ENCODE measurements around the gene REV3L. TPM values are rescaled to one million over a fixed set of nuclear protein-coding genes. Genes with fewer than 3 reads are reported as not detected.
A peak's percentile ranks its signal among the peaks of the same experiment; 100 is the strongest.

REV3L gene
- total and polyA plus RNA-seq, 2 of the 13 experiments (the other 11 are each of a cell fraction or from before 2014, with no cell fraction given) = 12.8 to 31.3 TPM

GRCh38 chr6:111482959-111483735 lies at the start of gene REV3L (continued):
- TF ChIP-seq ZNF646 (CRISPR knock-in tag; IDR thresholded peaks at IDR 0.05) (no peak), KAT2B (IDR thresholded peaks at IDR 0.05; ENCODE audit: borderline replicate concordance, low read depth, low read length) (no peak), ZNF713 (CRISPR knock-in tag; IDR thresholded peaks at IDR 0.05) (peak; percentile 49; the same call in 1 of the 2 replicates), MIER2 (CRISPR knock-in tag; IDR thresholded peaks at IDR 0.05) (peak; percentile 9; the same call in 1 of the 2 replicates), ZNF678 (CRISPR knock-in tag; IDR thresholded peaks at IDR 0.05) (no peak), SAP130 (CRISPR knock-in tag; IDR thresholded peaks at IDR 0.05; ENCODE audit: low read depth) (peak; percentile 51), DNMT1 (CRISPR knock-in tag; IDR thresholded peaks at IDR 0.05) (0 out of 2 replicates have a peak, but pooled peaks have one; percentile 27), JUND (CRISPR knock-in tag; IDR thresholded peaks at IDR 0.05) (peak; percentile 30; the same call in 1 of the 2 replicates), ZNF780A (CRISPR knock-in tag; IDR thresholded peaks at IDR 0.05) (peak; percentile 85; the same call in 1 of the 2 replicates), ERF (CRISPR knock-in tag; IDR thresholded peaks at IDR 0.05) (peak; percentile 56), ZNF430 (CRISPR knock-in tag; IDR thresholded peaks at IDR 0.05) (0 out of 2 replicates have a peak, but pooled peaks have one; percentile 17), ZFP37 (CRISPR knock-in tag; IDR thresholded peaks at IDR 0.05; ENCODE audit: borderline replicate concordance) (no peak), ZNF350 (CRISPR knock-in tag; IDR thresholded peaks at IDR 0.05; ENCODE audit: borderline replicate concordance, low read depth) (no peak; the same call in 1 of the 2 replicates), ARID5B (CRISPR knock-in tag; IDR thresholded peaks at IDR 0.05) (no peak; the same call in 1 of the 2 replicates), EP300 (IDR thresholded peaks at IDR 0.05; ENCODE audit: low read depth in 2 of 2, low read length in 2 of 2) (peak; percentile 65 to 72; a peak in 3 of 4 replicates), EP300 (CRISPR knock-in tag; IDR thresholded peaks at IDR 0.05; ENCODE audit: borderline replicate concordance) (peak; percentile 61; the same call in 1 of the 2 replicates), ELF3 (CRISPR knock-in tag; IDR thresholded peaks at IDR 0.05) (no peak; the same call in 1 of the 2 replicates), MXI1 (IDR thresholded peaks at IDR 0.05; ENCODE audit: borderline replicate concordance, low read depth, low read length) (peak; percentile 72; the same call in 2 of the 3 replicates), ZNF3 (CRISPR knock-in tag; IDR thresholded peaks at IDR 0.05) (no peak), HNRNPK (IDR thresholded peaks at IDR 0.05; ENCODE audit: low read depth, low read length, poor library complexity, severe bottlenecking) (peak; percentile 99)

All from HepG2 (cell line).